RPMI8226 (cell line): ENCODE measurements around the gene NPLOC4.

Experiments
- DNase-seq: peaks from one replicate; pipeline ENCODE4 v3.0.0-alpha.2; 2015

Gene NPLOC4

DNA sequence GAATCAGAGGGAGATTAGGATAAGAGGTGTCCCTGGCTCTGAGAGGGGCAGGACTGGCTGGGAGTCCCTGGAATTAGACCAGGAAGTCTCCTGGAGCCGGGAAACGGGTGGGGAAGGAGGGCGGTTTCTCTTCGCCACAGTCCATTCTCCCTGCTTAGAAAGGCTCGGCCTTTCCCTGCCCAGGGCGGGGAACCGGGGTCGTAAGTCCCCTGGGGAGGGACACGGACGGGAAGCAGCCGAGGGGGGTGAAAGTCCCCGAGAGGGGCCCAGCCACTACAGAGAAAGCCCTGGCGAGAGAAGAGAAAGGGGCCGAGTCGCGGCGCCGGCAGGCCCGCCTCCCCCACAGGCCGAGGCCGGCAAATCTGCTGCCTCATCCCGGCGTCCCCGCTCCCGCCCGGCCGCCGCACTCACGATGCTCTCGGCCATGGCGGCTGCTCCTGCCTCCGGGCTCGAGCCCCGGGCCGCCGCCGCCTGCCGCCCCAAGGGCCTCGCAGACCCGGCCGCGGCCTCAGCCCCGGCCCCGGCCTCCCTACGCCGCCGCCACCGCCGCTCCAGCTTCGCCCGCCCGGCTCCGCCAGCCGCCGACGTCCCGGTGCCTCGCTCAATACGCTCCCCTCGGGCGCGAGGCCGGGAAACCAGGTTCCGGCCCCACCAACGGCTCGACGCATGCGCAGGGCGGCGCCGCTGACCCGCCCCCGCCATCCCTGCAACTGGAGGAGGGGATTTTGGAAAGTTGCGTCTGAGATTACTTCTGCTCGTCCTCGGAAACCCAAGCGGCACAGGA, at the start of gene NPLOC4, which contains the start of gene TSPAN10:
TSS of gene NPLOC4 (minus strand) at position 608 of the 784 bp plus-strand sequence. CDS start at position 426, 182 bp downstream.
TSS of gene TSPAN10 (plus strand) at position 692 of the 784 bp plus-strand sequence. CDS start 5,217 bp downstream, outside the sequence.
- DNase-seq: peak; percentile 90

DNA sequence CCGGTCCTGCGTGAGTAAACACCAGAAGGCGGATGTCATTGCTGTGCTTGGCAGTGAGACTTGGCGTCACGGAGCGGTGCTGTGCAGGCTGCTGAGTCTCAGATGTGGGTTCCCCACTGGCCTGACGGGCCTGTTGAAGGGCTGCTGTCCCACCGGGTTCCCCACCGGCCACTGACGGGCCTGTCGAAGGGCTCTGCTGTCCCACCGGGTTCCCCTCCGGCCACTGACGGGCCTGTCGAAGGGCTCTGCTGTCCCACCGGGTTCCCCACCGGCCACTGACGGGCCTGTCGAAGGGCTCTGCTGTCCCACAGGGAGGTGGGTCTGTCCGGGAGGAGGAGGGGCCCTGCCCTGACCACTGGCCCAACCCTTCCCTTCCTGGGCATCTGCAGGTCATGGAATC, 49.7 kb upstream of the NPLOC4 start:
- DNase-seq: no peak

DNA sequence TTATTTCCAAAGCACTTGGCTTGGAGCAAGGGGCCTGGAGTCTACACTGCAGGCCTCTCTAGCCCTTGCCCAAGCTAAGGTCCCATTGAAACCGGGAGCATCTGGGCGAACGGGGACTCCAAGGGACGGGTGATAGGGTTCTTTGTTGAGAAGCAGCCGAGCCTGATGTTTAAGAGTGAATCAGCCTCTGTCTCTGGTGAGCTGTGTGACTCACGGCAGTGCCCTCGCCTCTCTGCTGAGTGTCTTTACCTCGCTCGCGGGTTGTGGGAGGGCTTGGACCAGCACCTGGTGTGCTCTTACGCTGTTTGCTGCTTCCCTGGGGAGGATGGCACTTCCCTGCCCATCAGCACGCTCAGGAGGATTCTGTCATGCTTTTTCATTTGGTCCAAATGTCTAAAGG, 48.2 kb upstream of the NPLOC4 start:
- peak; percentile 48 for DNase-seq

DNA sequence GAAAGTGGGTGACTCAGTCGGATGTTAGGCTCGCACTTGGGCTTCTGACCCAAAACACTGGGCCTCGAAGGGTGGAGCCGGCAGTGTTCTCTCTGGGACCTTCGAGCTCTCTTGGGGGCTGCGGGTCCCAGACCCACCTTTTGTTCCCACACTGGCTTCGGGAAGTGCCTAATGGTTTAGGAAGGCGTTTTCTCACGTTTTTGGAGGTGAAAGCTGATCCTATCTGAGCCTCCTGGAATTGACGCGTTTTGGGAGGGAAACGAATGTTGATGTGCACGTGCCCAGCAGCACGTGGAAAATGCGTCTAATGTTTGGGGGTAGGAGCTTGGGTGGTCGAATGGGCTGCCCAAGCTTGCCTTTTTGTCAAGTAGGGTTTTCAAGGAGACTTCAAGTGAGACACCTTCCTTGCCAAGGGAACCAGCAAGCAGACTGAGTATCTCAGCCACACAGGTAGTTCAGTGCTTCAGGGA, 47.6 kb upstream of the NPLOC4 start:
- no peak for DNase-seq

DNA sequence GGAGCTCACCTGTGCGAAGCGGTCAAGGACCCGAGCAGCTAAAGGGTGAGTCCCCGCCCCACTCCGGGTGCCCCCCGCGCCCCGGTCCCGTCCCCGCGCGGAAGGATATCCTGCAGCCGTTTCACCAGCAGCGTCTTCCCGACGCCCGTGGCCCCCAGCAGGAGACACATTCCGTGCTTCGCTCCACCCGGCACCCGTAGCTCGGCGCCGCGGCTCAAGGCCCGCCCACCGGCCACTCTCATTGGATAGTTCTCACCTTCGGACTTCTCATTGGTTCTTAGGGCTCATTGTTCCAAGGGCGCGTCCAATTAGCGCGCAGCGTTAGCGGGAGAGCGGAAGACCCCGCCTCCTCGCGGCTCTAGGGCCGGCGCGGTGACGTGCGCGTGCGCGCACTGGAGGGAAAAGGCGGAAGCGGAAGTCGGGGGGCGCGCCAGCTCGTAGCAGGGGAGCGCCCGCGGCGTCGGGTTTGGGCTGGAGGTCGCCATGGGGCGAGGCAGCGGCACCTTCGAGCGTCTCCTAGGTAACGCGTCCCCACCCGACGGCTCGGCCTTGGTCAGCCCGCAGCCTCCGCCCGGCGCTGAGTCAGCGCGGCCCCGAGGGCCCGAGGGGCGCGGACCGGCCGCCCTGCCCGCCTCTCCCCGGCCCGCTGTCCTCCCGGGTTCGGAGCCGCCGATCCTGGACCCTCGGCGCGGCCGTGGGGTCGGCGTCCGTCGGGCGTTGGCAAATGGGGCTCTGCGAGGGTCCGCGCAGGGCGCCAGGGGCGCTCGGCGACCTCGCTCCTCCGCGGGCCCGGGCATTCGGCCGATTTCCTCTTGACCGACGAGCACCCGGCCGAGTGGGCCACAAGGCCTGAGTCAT, 46.9 kb upstream of the NPLOC4 start, which contains the start of the genes ARL16 and HGS:
TSS of gene ARL16 (minus strand) at position 214 of the 858 bp plus-strand sequence. CDS start at position 170, 44 bp downstream.
TSS of gene HGS (plus strand) at position 428 of the 858 bp plus-strand sequence. CDS start at position 484, 56 bp downstream.
- peak; percentile 99 for DNase-seq

DNA sequence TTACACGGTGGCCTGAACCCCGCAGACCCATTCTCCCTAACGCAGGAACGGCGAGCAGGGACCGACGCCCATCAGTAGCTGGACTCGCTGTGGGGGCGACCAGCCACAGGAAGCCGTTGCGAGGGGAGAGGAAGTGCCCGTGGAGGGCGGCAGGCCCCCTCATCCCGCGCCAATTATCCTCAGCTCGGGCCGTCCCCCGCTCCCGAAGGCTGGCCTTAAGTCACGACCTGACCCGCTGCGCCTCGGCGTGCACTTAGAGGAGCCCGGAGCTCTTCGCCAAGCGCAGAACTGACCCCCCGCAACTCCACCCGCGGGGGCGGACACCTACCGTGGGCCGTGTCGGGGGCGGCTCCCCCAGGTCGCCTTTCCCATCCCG, 46.3 kb upstream of the NPLOC4 start:
- DNase-seq: no peak

DNA sequence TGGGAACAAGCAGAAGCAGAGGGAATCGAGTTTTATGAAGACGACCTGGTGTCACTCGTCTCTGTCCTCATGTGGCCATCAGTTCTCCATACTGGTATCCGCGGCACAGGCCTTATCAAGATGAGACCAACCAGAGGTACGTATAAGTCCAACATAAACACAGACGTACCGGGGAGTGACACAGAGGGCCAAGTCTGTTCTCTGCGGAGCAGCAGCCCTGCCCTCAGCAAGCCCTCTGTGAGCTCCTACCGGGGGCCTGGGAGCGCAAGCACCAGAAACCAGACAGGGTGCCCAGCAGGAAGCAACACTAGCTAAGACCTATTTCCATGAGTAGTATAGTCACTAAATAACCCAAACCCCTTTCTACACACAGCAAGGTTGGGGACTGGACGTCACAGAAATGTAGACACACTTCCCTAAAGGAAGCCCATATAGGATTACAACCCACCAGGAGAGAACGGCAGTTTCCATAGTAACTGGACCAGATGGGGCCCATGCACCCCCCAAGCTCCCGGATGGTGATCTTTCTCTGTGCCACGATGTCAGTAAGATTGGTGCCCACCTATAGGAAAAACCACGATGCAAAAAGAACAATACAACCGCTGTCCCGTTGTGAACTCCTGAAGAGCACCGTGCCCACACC, 45.8 kb upstream of the NPLOC4 start:
- no peak for DNase-seq

DNA sequence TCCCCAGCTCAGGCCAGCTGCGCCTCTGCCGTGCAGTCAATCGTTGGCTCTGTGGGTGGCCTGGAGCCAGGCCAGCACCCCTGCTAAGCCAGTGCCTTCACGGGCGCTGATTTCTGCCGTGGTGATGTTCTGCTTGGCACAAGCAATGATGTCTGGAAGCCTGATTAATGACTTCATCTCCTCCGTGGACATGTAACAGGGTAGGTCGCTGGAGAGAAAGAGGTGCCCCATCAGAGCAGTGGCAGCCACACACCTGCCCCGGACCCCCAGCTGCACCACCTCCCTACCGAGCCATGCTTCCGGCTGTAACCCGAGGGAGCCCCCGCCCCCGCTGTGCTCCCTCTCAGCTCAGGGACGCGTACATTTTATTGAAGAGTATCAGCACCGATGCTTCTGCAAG, 44.8 kb upstream of the NPLOC4 start:
- no peak for DNase-seq

DNA sequence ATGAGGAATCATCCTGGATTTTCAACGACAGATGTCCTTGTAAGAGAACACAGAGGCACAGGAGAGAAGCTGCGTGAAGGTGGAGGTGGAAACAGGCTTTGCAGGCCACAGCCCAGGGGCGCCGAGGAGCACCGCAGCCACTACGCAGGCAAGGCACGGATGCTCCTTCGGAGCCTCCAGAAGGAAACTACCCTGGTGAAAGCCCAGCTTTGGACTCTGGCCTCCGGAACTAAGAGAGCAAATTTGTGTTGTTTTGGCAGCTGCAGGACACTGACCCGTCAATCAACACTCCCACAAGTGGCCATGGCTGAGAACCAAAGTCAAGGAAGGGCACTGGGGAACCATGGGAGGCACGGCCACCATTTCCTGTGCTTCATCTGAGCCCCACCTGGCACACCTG, 43.2 kb upstream of the NPLOC4 start:
- no peak for DNase-seq

DNA sequence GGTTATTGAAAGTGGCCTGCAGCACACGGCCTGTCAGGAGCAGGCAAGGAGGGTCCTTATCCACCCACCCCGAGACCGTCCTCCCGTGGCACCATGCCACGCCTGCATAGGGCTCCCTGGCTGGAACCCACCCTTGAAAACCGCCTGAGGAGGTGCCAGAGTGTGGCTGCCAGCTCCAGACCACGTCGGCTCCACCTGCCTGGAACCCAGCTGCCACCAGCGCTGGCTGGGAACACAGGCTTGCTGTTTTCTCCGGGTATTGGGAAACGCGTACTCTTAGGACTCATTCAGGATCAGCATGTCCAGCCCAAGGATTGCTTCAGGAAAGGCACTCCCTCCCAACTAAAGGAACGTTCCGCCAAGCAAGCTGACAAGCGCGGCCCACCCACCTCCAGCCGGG, 40.0 kb upstream of the NPLOC4 start:
- DNase-seq: no peak

DNA sequence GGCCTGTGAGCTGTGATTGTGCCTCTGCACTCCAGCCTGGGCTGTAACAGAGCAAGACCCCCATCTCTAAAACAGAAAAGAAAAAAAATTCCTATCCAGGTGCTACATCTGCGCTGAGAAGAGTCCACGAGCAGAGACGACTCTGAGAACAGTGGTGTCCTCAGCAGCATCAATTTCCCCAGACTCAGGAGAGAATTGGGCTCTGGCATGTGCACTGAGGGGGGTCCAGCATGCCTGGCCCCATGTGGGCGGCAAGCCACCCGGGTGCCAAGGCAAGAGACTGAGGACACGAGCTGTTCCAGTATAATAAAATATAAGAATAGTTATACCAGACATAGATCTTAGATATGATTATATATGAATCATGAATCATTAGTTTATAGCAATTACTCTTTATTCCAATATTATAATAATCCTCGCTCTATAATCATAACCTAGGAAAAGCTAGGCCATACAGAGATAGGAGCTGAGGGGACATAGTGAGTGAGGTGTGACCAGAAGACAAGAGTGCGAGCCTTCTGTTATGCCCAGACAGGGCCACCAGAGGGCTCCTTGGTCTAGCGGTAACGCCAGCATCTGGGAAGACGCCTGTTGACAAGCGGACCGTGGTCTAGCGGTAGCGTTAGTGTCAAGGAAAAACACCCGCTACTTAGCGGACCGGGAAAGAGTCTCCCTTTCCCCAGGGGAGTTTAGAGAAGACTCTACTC, 38.8 kb upstream of the NPLOC4 start:
- peak; percentile 28 for DNase-seq

DNA sequence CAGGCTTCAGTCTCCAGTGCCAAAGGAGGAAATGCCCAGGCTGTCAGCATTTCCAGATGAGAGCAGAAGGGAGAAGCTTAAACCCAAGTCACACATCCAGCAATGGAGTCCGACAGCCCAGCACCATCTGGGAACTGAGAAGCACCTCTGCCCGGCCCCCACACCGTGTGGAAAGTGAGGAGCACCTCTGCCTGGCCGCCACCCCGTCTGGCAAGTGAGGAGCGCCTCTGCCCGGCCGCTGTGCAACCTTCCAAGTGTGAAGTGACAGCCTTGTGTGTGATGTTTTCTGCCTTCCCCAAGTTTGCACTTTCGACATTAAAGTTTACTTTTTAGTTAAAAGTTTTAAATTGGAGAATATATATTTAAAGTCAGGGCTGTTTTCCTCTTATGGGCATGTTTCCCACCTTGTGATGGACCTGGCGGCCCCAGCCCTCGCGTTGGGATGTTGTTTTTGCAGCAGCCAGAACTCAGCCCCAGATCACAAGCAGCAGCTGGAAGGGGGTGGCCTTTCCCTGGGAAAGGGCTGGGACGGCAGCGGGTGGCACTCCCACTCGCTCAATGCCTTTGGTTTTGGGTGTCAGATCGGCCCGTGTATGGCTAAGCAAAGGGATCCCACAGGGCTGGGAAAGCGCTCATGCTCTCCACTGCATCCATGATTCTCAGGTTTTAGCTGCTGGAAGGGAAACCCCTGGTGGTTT, 36.8 kb upstream of the NPLOC4 start:
- no peak for DNase-seq

DNA sequence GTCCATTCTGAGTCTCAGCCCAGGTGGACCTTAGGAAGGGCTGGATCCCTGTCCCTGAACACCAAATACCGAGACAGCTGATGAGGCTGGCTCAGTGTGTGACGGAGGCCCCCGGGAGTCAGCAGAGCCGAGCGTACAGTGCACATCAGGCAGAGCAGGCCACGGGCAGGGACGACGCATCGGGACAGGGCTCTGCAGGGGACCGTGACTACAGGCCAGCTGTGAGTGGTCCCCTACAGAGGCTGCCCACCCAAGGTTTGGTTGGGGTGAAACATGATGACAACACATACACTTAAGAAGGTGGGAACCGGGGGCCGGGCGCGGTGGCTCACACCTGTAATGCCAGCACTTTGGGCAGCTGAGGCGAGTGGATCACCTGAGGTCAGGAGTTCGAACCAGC, 36.0 kb upstream of the NPLOC4 start:
- no peak for DNase-seq

DNA sequence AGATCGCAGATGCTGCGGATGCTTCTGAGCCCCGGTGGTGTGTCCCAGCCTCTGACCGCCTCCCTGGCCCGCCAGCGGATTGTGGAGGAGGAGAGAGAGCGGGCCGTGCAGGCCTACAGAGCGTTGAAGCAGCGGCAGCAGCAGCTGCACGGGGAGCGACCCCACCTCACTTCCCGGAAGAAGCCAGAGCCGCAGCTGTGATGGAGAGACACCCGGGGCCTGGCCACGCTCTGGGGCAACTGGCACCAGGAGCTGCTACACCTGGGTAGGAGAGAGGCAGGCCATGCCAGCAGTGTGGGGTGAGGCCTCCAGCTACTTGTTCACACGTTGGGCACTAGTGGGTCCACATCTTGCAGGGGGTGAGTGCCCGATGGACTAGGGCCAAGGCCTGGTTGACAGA, 35.6 kb upstream of the NPLOC4 start:
- DNase-seq: no peak

DNA sequence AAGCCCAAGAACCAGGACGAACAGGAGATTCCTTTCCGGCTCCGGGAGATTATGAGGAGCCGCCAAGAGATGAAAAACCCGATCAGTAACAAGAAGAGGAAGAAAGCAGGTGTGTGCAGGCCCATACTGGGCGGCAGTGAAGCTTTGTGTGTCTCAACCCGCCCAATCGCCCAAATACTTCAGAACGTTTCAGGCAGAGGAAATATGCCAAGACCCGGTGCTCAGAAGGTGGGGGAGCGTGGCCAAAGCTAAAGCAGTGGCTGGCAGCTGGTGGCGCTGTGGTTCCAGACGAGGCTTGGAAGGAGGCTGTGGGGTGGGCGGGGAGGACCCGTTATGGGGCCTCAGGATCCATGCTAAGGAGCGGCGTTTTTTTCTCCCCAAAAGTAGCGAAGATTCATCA, 30.8 kb upstream of the NPLOC4 start:
- no peak for DNase-seq

DNA sequence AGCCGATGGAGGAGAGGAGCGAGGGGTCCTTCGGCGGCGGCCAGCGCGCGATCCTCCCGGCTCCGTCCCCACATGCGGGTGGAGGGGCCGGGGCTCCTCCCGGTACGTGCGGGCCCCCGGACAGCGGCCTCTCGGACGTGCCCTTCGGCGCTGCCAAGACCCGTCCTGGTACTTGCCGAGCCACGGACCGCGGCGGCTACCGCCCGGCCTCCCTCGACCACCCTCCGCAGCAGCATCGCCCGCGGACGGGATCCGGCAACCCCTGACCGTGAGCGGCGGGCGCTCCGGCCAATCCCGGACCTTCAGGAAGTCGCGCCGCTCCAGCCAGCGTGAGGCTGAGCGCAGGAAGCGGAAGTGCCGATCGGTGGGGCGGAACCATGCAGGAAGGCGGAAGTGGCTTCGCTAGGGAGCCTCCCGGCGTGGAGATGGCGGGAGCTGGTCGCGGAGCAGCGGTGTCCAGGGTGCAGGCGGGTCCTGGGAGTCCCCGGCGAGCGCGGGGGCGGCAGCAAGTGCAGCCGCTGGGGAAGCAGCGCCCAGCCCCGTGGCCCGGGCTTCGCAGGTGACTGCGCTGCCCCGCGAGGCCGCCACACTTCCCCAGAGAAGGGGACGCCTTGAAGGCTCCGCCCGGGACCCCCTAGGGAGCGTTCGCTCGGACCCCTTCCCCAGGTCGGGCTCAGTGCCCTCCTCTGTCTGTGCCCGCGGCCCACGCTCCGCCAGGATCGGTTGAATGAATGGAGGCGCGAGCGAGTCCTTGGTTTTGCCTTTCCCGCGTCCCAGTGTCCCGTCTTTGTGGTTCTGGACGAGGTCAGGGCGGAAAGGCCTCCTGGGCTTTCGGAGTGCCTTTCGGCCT, 29.7 kb upstream of the NPLOC4 start, which contains the start of the genes CCDC137 and OXLD1:
TSS of gene CCDC137 (plus strand) at position 396 of the 850 bp plus-strand sequence. CDS start at position 426, 30 bp downstream.
TSS of gene OXLD1 (minus strand) at position 264 of the 850 bp plus-strand sequence. CDS start at position 236, 28 bp downstream.
- DNase-seq: peak; percentile 97

DNA sequence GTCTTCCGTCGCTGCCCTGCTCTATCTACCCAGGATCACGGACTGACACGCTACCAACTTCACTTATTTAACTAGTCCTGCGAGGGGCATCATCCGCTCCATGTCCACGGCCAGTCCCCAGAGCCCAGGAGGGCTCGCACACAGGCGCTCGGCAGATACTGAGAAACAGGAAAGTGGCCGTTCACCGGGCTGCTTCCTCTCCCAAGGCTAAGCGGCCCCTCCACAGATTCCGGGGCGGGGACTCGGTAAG, 29.1 kb upstream of the NPLOC4 start:
- DNase-seq: no peak

DNA sequence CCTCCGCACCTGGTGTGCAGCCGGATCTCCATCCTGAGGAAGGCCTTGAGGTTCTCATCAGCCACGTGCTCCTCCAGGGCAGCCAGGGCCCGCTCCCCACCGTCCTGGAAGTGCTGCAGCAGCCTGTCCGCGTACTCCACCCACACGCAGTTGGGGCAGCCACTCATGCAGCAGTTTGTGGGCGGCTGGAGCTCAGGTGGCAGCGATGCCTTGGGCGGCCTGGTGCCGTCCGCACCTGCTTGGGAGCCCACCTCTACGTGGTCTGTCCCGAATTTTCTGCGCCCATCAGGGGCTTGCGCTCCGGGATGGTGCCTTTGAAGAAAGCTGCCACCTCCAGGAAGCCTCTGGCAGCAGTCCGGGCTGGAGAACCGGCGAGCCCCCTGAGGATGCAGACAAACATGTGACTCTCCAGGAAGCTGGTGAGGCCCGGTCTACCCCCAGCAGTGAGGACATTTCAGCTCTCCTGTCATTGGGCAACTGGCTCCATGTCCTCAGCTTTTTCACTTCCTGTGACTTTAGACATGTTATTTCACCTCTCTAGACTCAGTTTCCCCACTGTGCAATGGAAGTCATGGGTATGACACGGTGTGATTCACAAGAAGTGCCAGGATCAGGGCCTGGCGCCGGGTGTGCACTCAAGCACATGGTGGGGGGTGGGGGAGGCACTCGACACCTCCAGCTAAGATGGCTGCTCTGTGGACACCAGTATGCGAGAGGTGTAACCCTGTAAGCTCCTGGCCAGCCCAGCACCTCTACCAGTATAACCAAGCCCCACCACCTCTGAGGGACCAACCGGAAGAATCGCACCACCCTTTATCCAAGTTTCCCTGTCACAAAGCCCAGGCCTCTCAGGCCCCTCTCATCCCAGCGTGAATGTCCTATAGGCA, 28.5 kb upstream of the NPLOC4 start:
- DNase-seq: peak; percentile 57

DNA sequence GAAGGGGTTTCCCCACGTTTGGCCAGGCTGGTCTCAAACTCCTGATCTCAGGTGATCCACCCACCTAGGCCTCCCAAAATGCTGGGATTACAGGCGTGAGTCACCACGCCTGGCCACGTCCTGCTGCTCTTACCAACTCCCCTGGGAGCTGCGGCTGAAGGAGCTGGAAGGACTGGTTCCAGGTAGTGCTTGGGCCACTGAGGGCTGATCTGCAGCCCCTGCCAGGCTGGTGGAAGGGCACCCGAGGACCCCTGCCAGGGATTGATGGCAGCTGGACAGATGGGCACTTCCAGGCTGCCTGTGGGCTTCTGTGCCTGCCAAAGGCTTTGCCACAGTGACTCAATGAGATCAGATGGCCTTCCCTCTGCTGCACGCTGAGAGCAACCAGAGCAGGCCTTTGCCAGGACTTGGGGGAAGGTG, 27.1 kb upstream of the NPLOC4 start:
- no peak for DNase-seq

DNA sequence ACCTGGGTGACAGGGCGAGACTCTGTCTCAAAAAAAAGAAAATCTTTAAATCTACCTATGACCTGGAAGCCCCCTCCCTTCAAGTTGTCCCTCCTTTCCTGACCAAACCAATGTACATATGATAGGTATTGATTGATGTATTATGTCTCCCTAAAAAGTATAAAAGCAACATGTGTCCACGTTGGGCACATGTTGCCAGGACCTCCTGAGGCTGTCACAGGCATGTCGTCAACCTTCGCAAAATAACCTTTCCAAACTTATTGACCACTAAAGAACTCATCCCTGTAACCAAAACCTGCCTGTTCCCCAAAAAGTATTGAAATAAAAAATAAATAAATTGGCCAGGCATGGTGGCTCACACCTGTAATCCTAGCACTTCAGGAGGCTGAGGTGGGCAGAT, 25.1 kb upstream of the NPLOC4 start:
- no peak for DNase-seq
